ENCODE results near the gene COA3. TPM values are rescaled to one million over a fixed set of nuclear protein-coding genes. Genes with fewer than 3 reads are reported as not detected.

COA3 gene
- total RNA-seq, 1 experiment from 2014 or later: 48.8 TPM

- no TSS peak for BruUV-seq (replicated peaks)
- H3K4me1 ChIP-seq (ENCODE audit: control insufficient read depth, insufficient read depth, low read length): peaks cover 7% of the 10 kb centered on the region
- no peak for ATAC-seq
- POLR2A ChIA-PET: interaction anchor here (0.5 kb wide), 1 partner anchor 11 kb away, joined by 7 read pairs; no protein-coding TSS in a partner anchor
- H3K27me3 ChIP-seq (ENCODE audit: control insufficient read depth, insufficient read depth, low read length): no peaks in the 10 kb centered on the region
- H3K27ac ChIP-seq (ENCODE audit: low read length): no peak overlapping the region
- TF ChIP-seq TCF7L2 (IDR thresholded peaks at IDR 0.05; ENCODE audit: low read depth, low read length) (no peak), REST (IDR thresholded peaks at IDR 0.05; ENCODE audit: insufficient read depth in 1 of 2, low read depth in 2 of 2, low read length in 1 of 2) (no peak)
- TF ChIP-seq, protein P1, sequence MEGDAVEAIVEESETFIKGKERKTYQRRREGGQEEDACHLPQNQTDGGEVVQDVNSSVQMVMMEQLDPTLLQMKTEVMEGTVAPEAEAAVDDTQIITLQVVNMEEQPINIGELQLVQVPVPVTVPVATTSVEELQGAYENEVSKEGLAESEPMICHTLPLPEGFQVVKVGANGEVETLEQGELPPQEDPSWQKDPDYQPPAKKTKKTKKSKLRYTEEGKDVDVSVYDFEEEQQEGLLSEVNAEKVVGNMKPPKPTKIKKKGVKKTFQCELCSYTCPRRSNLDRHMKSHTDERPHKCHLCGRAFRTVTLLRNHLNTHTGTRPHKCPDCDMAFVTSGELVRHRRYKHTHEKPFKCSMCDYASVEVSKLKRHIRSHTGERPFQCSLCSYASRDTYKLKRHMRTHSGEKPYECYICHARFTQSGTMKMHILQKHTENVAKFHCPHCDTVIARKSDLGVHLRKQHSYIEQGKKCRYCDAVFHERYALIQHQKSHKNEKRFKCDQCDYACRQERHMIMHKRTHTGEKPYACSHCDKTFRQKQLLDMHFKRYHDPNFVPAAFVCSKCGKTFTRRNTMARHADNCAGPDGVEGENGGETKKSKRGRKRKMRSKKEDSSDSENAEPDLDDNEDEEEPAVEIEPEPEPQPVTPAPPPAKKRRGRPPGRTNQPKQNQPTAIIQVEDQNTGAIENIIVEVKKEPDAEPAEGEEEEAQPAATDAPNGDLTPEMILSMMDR (IDR thresholded peaks at IDR 0.05): no peak
- peaks cover 7% of the 10 kb centered on the region for H3K36me3 ChIP-seq (ENCODE audit: control insufficient read depth, insufficient read depth, low read length)
- no peak overlapping the region for H3K4me3 ChIP-seq (ENCODE audit: low read depth in 2 of 2, low read length in 2 of 2)
- CTCF ChIA-PET: interaction anchor here (0.6 to 0.7 kb wide), 2 partner anchors 16 to 121 kb away, joined by 3 to 12 read pairs; no protein-coding TSS in a partner anchor
- no peaks in the 10 kb centered on the region for H3K9me3 ChIP-seq (ENCODE audit: control insufficient read depth, insufficient read depth, low read depth, low read length)
- in situ Hi-C loops (cut with HindIII; ENCODE audit: low pct_unique_long_range_greater_than_20kb, low sequenced_read_pairs) (no loop called here), intact Hi-C loops (cut with micrococcal nuclease; ENCODE audit: unreplicated experiment) (no loop called here)
- DNase-seq (ENCODE audit: low read depth, low spot score): no peak
These were observed 19.9 kb upstream of the COA3 start for GRCh38 chr17:42818379-42818778.

DNA sequence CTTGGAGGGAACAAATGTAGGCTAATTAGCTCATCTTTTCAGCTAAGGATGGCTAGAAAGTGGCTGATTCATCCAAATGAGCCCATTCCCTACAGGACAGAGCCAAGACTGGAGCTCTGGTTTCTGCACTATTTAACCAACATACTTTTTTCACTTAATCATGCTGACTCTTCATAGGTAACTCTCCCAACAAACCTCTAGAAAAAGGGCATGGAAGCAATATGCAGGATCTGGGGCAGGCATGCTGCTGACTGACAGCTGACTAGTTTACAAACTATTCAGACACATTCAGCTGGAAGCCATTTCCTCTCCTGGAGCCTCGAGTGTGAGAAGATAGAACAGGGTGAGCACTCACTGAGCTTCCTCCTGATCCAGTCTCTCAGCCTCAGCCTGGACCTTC, 19.4 kb upstream of the COA3 start:
- CTCF ChIA-PET: interaction anchor here (0.6 to 0.7 kb wide), 2 partner anchors 16 to 121 kb away, joined by 3 to 12 read pairs; no protein-coding TSS in a partner anchor
- in situ Hi-C loops (cut with HindIII; ENCODE audit: low pct_unique_long_range_greater_than_20kb, low sequenced_read_pairs): no loop called here
- TF ChIP-seq TCF7L2 (IDR thresholded peaks at IDR 0.05; ENCODE audit: low read depth, low read length): no peak
- TF ChIP-seq POLR2AphosphoS5 (IDR thresholded peaks at IDR 0.05; ENCODE audit: low read depth, low read length): no peak
- TF ChIP-seq SIN3A (IDR thresholded peaks at IDR 0.05; ENCODE audit: borderline replicate concordance, insufficient read depth, low read depth, low read length): no peak
- TF ChIP-seq, protein P1 (IDR thresholded peaks at IDR 0.05): no peak
- TF ChIP-seq REST (IDR thresholded peaks at IDR 0.05; ENCODE audit: insufficient read depth in 1 of 2, low read depth in 2 of 2, low read length in 1 of 2): no peak
- intact Hi-C loops (cut with micrococcal nuclease; ENCODE audit: unreplicated experiment): no loop called here
- DNase-seq (ENCODE audit: low read depth, low spot score) (no peak), ATAC-seq (no peak)
- H3K4me1 ChIP-seq (ENCODE audit: control insufficient read depth, insufficient read depth, low read length): peaks cover 4% of the 10 kb centered on the region
- no TSS peak for BruUV-seq (replicated peaks)
- no peak overlapping the region for H3K27ac ChIP-seq (ENCODE audit: low read length)
- H3K36me3 ChIP-seq (ENCODE audit: control insufficient read depth, insufficient read depth, low read length): peaks cover 7% of the 10 kb centered on the region
- no peaks in the 10 kb centered on the region for H3K27me3 ChIP-seq (ENCODE audit: control insufficient read depth, insufficient read depth, low read length)
- no peak overlapping the region for H3K4me3 ChIP-seq (ENCODE audit: low read depth in 2 of 2, low read length in 2 of 2)
- H3K9me3 ChIP-seq (ENCODE audit: control insufficient read depth, insufficient read depth, low read depth, low read length): no peaks in the 10 kb centered on the region
- POLR2A ChIA-PET: interaction anchor here (0.5 kb wide), 1 partner anchor 12 kb away, joined by 7 read pairs; no protein-coding TSS in a partner anchor

All from Panc1 (cell line).